HepG2 (cell line): ENCODE measurements around the gene ACSM3. TPM values are rescaled to one million over a fixed set of nuclear protein-coding genes. Genes with fewer than 3 reads are reported as not detected.

ENCODE experiments used
- ADNP ChIP-seq: sonication (generic); formaldehyde crosslinking; IDR thresholded peaks from 2 replicates; pipeline ENCODE4 v1.4.0; 2020; ENCODE audit warnings: missing genetic modification reagents
- AHR ChIP-seq: IDR thresholded peaks from 2 replicates; pipeline ENCODE4 v1.6.1; 2018; ENCODE audit warnings: missing genetic modification reagents, missing compliant biosample characterization
- EEA1 ChIP-seq: sonication (generic); formaldehyde crosslinking; IDR thresholded peaks from 2 replicates; pipeline ENCODE4 v1.5.1; 2020; ENCODE audit warnings: mild to moderate bottlenecking, missing genetic modification reagents, borderline replicate concordance
- HHEX ChIP-seq: IDR thresholded peaks from 2 replicates; pipeline ENCODE4 v1.6.1; 2016; ENCODE audit warnings: control low read depth
- HNRNPH1 ChIP-seq: fragments of 200-400 bp; formaldehyde crosslinking; optimal IDR thresholded peaks from 2 replicates; pipeline ENCODE3; 2017; ENCODE audit warnings: mild to moderate bottlenecking, low read depth, low read length
- KAT2B ChIP-seq: fragments of 150-350 bp; IDR thresholded peaks from 2 replicates; pipeline ENCODE4 v1.6.1; 2014; ENCODE audit warnings: low read depth, low read length, borderline replicate concordance
- KDM2A ChIP-seq: sonication (generic); formaldehyde crosslinking; IDR thresholded peaks from 2 replicates; pipeline ENCODE4 v1.4.0; 2020; ENCODE audit warnings: low read depth, missing genetic modification reagents, borderline replicate concordance
- MAF1 ChIP-seq: sonication (generic); formaldehyde crosslinking; IDR thresholded peaks from 2 replicates; pipeline ENCODE4 v1.5.0; 2020; ENCODE audit warnings: missing genetic modification reagents, borderline replicate concordance
- NPAS2 ChIP-seq: sonication (generic); formaldehyde crosslinking; IDR thresholded peaks from 2 replicates; pipeline ENCODE4 v1.8.0; 2022; ENCODE audit warnings: mild to moderate bottlenecking, missing genetic modification reagents, borderline replicate concordance
- PLSCR1 ChIP-seq: sonication (generic); formaldehyde crosslinking; IDR thresholded peaks from 2 replicates; pipeline ENCODE4 v1.5.0; 2020; ENCODE audit warnings: missing genetic modification reagents, mild to moderate bottlenecking, borderline replicate concordance
- POLR2AphosphoS2 ChIP-seq: IDR thresholded peaks from 2 replicates; pipeline ENCODE4 v1.6.1; 2011; ENCODE audit warnings: low read depth, low read length, improper control_type of control experiment
- TIGD3 ChIP-seq: sonication (generic); formaldehyde crosslinking; IDR thresholded peaks from 2 replicates; pipeline ENCODE4 v1.5.1; 2020; ENCODE audit warnings: mild to moderate bottlenecking, missing genetic modification reagents, borderline replicate concordance
- WIZ ChIP-seq: sonication (generic); formaldehyde crosslinking; IDR thresholded peaks from 2 replicates; pipeline ENCODE4 v1.5.1; 2020; ENCODE audit warnings: mild to moderate bottlenecking, missing genetic modification reagents
- ZBTB7B ChIP-seq: sonication (generic); formaldehyde crosslinking; IDR thresholded peaks from 2 replicates; pipeline ENCODE4 v1.4.0; 2020; ENCODE audit warnings: missing genetic modification reagents
- ZFP82 ChIP-seq: sonication (generic); formaldehyde crosslinking; IDR thresholded peaks from 2 replicates; pipeline ENCODE4 v1.5.1; 2020; ENCODE audit warnings: mild to moderate bottlenecking, missing genetic modification reagents, borderline replicate concordance
- ZKSCAN5 ChIP-seq: sonication (generic); formaldehyde crosslinking; IDR thresholded peaks from 2 replicates; pipeline ENCODE4 v1.5.1; 2020; ENCODE audit warnings: mild to moderate bottlenecking, missing genetic modification reagents
- ZNF17 ChIP-seq: sonication (generic); formaldehyde crosslinking; IDR thresholded peaks from 2 replicates; pipeline ENCODE4 v1.5.0; 2020; ENCODE audit warnings: mild to moderate bottlenecking, missing genetic modification reagents
- ZNF180 ChIP-seq: sonication (generic); formaldehyde crosslinking; IDR thresholded peaks from 2 replicates; pipeline ENCODE4 v1.4.0; 2020; ENCODE audit warnings: low read depth, missing genetic modification reagents, borderline replicate concordance
- ZNF274 ChIP-seq: sonication (generic); formaldehyde crosslinking; IDR thresholded peaks from 2 replicates; pipeline ENCODE4 v1.5.1; 2020; ENCODE audit warnings: mild to moderate bottlenecking, missing genetic modification reagents
- ZNF713 ChIP-seq: sonication (generic); formaldehyde crosslinking; IDR thresholded peaks from 2 replicates; pipeline ENCODE4 v1.4.0; 2020; ENCODE audit warnings: mild to moderate bottlenecking, missing genetic modification reagents
- ZNF724P ChIP-seq: sonication (generic); formaldehyde crosslinking; IDR thresholded peaks from 2 replicates; pipeline ENCODE4 v1.8.0; 2022; ENCODE audit warnings: missing genetic modification reagents, borderline replicate concordance
- ZNF766 ChIP-seq: sonication (generic); formaldehyde crosslinking; IDR thresholded peaks from 2 replicates; pipeline ENCODE4 v1.5.0; 2020; ENCODE audit warnings: missing genetic modification reagents, borderline replicate concordance
- polyA plus RNA-seq, 8 experiments: library from polyadenylated mRNA; depleted of rRNA in 3 of 8; stranded (reverse) in 7 of 8; unstranded in 1 of 8; fragments of >200 nt; fragmentation: Illumina TruSeq in 4 of 8; extraction: Trizol in 4 of 8; gene quantifications; 2 replicates each; pipeline versions ENCODE4 v1.2.1 to v1.2.3, GENCODE V29; 2011 to 2016; ENCODE audit warnings: low read depth in 4 of 8, missing spikeins in 1 of 8, mixed read lengths in 1 of 8; ENCODE audit not compliant: insufficient read depth in 1 of 8
- total RNA-seq, 5 experiments: library from RNA; depleted of rRNA; stranded (reverse); fragments of >200 nt; fragmentation: Illumina TruSeq; extraction: Trizol; gene quantifications; 2 replicates each; pipeline ENCODE4 v1.2.3, GENCODE V29; 2016; ENCODE audit warnings: low read depth in 1 of 5
- TF ChIP-seq, protein P1 (sequence below): sonication (generic); formaldehyde crosslinking; IDR thresholded peaks from 2 replicates; pipeline ENCODE4 v1.5.0; 2020; ENCODE audit warnings: missing genetic modification reagents
- TF ChIP-seq, protein P2 (sequence below): sonication (generic); formaldehyde crosslinking; IDR thresholded peaks from 2 replicates; pipeline ENCODE4 v1.5.0; 2020; ENCODE audit warnings: missing genetic modification reagents

ACSM3 gene
- total and polyA plus RNA-seq, 2 of the 13 experiments (the other 11 are each of a cell fraction or from before 2014, with no cell fraction given): 74.0 to 108 TPM

DNA sequence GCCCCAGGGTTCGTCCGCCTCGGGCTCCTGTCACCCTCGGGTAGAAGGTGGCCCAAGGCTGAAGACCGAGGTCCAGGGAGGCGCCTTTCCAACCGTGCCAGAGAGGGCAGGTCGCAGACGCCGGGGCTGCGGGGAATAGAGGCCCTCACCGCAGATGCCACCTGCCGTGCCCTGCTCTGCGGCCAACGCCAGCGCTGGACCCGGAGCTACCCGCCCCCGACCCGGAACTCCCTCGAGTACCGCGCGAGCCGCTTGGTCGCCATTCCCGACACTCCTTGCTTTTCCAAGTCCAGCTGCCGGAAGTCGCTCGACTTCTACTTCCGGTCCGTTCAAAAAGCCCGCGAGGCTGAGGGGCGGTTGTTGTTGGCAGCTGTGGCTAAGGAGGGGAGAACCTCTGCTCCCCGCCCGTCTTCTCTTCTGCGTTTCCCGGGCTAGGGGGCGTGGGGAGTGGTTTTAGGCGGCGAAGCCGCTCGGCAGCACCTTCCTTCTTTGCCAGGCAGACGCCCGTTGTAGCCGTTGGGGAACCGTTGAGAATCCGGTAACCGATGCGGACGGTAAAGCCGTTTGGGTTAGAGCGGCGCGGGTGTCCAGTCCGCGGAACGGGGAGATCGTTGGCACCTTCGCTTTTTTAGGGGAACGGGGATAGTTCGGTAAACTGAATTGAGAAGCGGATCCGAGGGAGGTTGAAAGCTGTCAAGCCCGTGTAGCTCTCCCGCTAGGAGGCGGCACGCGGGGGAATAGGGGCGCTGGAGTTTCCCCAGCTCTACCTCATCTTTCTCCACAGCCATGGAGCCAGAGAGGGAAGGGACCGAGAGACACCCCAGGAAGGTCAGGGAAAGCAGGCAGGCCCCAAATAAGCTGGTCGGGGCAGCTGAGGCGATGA lies 42.6 kb downstream of the ACSM3 start, which contains the start of the genes ERI2 and REXO5 (continued):
- TF ChIP-seq ZNF713 (CRISPR knock-in tag) (peak; percentile 98), ZNF724P (CRISPR knock-in tag) (peak; percentile 97), ZFP82 (CRISPR knock-in tag) (peak; percentile 96), MAF1 (CRISPR knock-in tag) (peak; percentile 75; the same call in 1 of the 2 replicates), ZNF766 (CRISPR knock-in tag) (peak; percentile 84; the same call in 1 of the 2 replicates), ZNF180 (CRISPR knock-in tag) (no peak; the same call in 1 of the 2 replicates), ZNF274 (CRISPR knock-in tag) (peak; percentile 97), HHEX (CRISPR knock-in tag) (no peak), KDM2A (CRISPR knock-in tag) (peak; percentile 96), TIGD3 (CRISPR knock-in tag) (peak; percentile 98), NPAS2 (CRISPR knock-in tag) (no peak), ZNF17 (peak; percentile 52; the same call in 1 of the 2 replicates), ZKSCAN5 (no peak), ZBTB7B (CRISPR knock-in tag) (peak; percentile 69; the same call in 1 of the 2 replicates), WIZ (peak; percentile 5; the same call in 1 of the 2 replicates), POLR2AphosphoS2 (no peak), EEA1 (no peak; the same call in 1 of the 2 replicates), KAT2B (no peak), HNRNPH1 (peak; percentile 80), AHR (CRISPR knock-in tag) (peak; percentile 71), PLSCR1 (CRISPR knock-in tag) (0 out of 2 replicates have a peak, but pooled peaks have one; percentile 91), ADNP (CRISPR knock-in tag) (peak; percentile 48; the same call in 1 of the 2 replicates)
- TF ChIP-seq, protein P1, sequence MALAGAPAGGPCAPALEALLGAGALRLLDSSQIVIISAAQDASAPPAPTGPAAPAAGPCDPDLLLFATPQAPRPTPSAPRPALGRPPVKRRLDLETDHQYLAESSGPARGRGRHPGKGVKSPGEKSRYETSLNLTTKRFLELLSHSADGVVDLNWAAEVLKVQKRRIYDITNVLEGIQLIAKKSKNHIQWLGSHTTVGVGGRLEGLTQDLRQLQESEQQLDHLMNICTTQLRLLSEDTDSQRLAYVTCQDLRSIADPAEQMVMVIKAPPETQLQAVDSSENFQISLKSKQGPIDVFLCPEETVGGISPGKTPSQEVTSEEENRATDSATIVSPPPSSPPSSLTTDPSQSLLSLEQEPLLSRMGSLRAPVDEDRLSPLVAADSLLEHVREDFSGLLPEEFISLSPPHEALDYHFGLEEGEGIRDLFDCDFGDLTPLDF (CRISPR knock-in tag): peak; percentile 100
- TF ChIP-seq, protein P2, sequence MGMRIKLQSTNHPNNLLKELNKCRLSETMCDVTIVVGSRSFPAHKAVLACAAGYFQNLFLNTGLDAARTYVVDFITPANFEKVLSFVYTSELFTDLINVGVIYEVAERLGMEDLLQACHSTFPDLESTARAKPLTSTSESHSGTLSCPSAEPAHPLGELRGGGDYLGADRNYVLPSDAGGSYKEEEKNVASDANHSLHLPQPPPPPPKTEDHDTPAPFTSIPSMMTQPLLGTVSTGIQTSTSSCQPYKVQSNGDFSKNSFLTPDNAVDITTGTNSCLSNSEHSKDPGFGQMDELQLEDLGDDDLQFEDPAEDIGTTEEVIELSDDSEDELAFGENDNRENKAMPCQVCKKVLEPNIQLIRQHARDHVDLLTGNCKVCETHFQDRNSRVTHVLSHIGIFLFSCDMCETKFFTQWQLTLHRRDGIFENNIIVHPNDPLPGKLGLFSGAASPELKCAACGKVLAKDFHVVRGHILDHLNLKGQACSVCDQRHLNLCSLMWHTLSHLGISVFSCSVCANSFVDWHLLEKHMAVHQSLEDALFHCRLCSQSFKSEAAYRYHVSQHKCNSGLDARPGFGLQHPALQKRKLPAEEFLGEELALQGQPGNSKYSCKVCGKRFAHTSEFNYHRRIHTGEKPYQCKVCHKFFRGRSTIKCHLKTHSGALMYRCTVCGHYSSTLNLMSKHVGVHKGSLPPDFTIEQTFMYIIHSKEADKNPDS: peak; percentile 88
